HUDEP-2 (cell line): ENCODE results near the gene RAD18.

Experiments
- DNase-seq, 76 experiments: peaks; one replicate each; lab custom pipeline; 2025; ENCODE audit not compliant: unreplicated experiment in 76 of 76; lab: John Stamatoyannopoulos, UW

RAD18 gene

GRCh38 chr3:8966820-8967348 is 3.6 kb upstream of the RAD18 start:
- DNase-seq: no peak

DNA sequence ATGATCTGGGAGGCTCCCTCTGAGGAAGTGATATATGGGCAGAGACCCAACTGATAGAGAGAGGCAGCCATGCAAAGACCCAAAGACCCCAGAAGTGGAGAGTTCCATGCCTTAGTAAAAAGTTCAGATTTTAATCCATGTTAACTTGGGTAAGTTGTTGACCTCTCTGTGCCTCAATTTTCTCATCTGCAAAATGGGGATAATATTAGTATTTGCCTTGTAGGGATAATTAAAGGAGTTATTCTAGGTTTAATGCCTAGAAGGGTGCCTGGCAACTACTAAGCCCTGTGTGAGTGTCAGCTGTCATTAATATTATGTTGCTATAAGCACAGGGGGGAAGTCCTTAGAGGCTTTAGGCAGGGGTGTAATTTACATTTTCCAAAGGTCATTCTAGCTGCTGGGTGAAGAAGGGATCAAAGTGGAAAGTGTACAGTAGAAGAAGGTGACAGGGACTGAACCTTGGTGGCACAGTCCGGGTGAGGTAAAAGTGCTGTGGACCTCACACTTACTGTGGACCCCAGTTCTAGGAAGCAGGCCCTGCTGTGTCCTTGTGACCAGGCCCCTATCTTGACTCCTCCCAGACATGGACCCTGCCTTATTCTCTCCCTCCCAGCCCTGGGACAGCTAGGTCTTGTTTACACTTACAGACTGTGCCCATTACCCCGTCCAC is 3.0 kb upstream of the RAD18 start:
- no peak for DNase-seq

DNA sequence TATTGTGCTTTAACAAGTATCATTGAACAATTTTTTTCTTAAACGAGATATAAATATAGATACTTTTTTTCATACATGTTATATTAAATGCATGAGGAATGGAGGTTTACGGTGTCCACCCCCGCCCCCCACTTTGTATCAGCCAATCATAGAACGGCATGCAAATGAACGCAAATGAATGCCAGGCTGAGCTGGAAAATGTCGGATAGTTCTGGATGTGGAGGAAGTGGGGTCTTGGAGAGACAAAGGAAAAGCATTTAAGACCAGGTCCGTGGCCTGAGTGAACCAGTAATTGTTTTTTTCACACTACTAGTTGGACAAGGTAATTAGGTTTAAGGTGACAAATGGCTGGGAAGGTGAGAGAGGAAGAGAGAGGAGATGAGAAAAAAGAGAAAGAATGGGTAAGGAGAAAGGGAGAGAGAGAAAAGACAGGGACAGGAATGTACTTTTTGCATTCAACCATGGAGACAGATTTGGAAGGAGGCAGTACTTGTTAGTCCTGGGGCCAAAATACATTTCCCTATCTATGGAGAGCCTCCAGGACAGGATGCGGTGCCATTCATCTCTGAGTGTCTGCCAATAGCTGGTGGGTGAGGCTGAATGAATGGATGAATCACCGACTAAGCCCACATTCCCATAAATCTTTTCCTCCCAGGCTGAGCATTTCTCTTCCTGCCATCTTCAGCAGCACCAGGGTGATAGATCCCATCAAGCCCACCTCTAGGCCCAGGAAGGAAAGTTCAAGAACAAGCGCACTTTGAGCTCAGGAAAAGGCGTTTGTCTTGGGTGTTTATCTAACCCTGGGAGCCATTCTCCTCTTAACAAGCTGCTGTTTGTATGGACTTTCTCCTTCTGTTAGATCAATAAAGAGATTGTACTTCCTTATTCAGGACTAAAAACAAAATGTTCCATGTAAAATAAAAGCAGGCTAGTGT is 1.4 kb upstream of the RAD18 start:
- DNase-seq: no peak

DNA sequence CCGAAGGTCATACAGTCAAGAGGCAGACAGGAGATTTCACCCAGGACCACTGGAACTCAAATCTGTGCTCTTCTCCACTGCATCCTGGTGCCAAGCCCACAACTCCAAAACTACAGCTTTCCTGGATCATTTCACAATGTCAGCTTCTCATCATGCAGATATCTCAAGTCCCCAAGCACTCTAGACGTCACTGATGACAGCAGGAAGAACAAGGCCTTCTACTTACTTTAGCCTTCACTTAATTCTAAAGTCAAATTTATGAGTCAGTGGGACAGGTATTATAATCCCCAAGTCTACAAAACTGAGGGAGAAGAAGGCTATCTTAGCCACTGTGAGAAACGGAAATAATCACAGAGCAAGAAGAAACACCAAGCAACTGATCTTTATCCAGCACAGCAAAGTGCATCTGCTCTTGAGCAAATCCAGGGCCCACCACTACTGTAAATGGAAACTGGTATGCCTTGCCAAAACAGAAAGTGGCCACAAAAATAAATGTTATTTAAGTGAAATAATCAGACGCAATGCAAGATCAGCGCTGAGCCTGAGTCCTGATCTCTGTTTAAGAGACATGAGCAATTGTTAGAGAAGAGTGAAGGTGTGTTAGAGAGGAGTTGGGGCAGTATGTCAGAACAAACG is 928 bp downstream of the RAD18 start:
- peak in 3 of 76 experiments; percentile 3 to 23 (median 4) for DNase-seq

GRCh38 chr3:8959668-8960067 is 3.6 kb downstream of the RAD18 start:
- peak in 7 of 76 experiments; percentile 2 to 30 (median 9) for DNase-seq

GRCh38 chr3:8954938-8955763 is 8.1 kb downstream of the RAD18 start:
- no peak for DNase-seq

GRCh38 chr3:8953313-8953712 is 10.0 kb downstream of the RAD18 start:
- no peak for DNase-seq

- no peak for DNase-seq
Observed at GRCh38 chr3:8952130-8952529, 11.1 kb downstream of the RAD18 start.

DNA sequence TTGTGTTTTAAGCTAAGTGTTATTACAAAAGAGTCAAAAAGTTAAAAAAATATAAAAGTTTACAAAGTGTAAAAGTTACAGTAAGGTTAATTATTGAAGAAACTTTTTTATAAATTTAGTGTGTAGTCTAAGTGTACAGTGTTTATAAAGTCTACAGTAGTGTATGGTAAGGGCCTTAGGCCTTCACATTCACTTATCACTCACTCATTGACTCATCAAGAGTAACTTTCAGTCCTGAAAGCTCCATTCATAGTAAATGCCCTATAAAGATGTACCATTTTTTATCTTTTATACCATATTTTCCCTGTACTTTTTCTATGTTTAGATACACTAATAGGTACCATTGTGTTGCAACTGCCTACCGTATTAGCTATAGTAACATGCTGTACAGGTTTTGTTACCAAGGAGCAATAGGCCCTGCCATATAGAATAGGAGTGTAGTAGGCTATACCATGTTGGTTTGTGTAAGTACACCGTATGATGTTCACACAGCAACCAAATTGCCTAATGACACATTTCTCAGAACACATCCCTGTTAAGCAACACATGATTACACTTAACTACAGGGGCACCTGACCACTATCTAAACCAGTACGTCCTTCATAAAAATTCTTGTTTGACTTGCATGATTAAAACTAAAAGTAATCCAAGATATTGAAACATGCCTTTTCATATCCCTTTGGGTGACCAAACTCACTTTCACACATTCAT is 17.2 kb downstream of the RAD18 start:
- DNase-seq: no peak

GRCh38 chr3:8942746-8943488 is 20.4 kb downstream of the RAD18 start:
- no peak for DNase-seq

DNA sequence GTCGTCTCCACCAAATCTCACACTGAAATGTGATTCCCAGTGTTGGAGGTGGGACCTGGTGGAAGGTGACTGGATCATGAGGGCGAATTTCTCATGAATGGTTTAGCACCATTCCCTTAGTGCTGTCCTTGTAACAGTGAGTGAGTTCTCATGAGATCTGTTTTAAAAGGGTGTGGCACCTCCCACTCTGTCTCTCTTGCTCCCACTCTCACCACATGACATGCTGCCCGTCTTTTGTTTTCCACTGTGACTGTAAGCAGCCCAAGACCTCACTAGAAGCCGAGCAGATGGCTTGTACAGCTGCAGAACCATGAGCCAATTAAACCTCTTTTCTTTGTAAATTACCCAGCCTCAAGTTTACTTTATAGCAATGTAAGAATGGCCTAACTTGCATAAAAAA is 21.2 kb downstream of the RAD18 start:
- DNase-seq: peak in 6 of 76 experiments; percentile 3 to 67 (median 24)

DNA sequence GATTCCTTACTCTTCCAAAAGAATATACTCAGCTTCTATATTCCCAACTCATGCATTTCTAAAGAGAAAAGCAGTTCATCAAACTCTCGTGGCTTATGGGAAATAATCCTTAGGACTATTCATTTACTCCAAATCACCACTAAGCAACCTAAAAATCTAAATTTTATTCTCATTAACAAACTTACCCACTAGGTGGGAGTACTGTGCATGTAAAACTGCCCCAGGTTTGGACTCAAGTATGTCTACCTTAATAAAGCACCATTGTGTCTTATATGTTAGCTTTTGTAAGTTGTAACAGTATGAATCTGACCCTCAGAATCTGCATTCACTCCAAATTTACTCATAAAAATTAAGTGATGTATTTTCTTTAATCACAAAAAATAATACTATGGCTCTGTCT is 25.3 kb downstream of the RAD18 start:
- DNase-seq: peak in 5 of 76 experiments; percentile 15 to 28 (median 21)

DNA sequence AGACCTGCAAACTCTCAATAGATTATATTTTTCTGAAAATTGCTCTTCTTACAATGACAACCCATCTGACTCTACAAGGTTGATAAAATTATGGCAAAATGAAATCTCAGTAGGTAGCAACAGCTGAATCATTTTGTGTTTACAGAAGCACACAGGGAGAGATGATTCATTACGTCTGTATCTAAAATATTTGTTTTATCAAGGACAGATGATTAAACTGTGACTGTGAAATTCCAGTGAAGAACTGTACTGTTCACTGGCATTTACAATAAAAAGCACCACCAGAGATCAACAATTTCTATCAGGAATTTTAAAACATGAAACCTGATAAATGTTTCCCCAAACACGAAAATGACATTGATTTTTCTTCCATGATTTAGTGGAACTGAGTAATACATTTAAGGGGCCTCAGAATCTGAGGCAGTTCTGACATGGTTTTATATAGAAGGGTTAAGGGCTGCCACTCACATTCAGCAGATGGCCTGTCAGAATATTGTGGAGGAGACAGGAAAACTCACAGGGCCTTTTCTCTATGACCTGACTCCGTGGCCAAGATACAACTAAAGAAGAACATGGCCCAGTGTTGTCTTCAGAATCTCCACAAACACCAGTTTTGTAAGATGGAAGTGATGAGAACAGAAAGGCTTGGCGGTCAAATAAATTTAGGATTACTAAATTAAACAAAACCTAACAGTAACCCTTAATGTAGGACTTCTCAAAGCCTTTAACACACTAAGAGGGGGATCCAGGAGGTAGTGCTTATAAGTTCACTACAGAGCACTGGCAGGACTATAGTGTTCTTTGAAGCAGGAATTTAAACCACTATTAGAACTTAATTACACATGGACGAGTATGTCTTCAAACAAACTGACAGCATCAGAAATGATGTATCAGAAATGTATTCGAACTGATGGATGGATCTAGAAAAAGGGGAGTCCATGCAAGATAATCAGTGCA is 25.9 kb downstream of the RAD18 start:
- DNase-seq: no peak

GRCh38 chr3:8932507-8932906 is 30.8 kb downstream of the RAD18 start:
- DNase-seq: no peak

GRCh38 chr3:8931342-8931741 is 31.9 kb downstream of the RAD18 start:
- DNase-seq: no peak

- DNase-seq: no peak
Observed at GRCh38 chr3:8929860-8930259, 33.4 kb downstream of the RAD18 start.

DNA sequence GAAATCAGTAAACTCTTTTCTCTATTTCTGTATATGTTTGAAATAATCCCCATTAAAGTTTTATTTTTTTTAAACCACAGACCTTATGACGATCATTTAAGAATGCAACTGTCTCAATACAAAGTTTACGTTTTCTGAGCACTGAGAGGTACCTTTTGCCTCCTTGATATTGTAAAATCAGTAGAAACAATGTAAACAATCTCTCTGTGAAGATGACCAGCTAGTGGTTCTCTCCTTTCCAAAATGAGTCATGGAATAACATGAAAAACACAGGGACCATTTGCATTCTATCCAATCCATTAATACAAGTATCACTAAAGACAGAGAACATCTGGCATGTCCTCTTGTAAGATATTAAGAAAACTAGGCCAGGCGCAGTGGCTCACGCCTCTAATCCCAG is 48.8 kb downstream of the RAD18 start:
- no peak for DNase-seq

DNA sequence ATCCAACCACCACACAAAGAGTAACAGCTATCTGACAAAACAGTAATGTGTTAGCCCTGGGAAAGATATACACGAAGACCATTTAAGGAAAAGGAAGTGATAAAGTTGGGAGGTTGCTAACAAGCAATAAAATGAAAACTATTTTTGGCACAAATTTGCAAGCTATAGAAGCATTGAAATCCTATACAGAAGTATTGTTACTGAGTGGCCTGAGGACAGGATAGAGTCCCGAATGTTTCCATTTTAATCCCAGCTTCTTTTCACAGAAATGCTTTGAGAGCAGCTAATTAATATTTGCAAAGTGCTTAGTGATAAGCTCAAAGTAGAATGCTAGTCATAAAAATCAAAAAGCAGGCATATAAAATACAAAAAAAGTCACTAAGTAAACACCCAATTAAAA is 51.5 kb downstream of the RAD18 start:
- no peak for DNase-seq
